CD14-positive monocyte (primary cell): ENCODE data around the gene MAP3K6. TPM values are rescaled to one million over a fixed set of nuclear protein-coding genes. Genes with fewer than 3 reads are reported as not detected.

Experiments used
- DNase-seq, 3 donors: peaks; one replicate each; pipeline ENCODE4 v3.0.0-alpha.2; 2011 to 2022
- H2AFZ ChIP-seq: 2 replicates; pipeline ENCODE4 v1.6.0; 2012; ENCODE audit warnings: mild to moderate bottlenecking, low read depth, low read length, inconsistent platforms; ENCODE audit not compliant: insufficient read depth, poor library complexity, severe bottlenecking
- H3K27ac ChIP-seq, 2 donors: 1 replicate in 1 of 2; 2 replicates in 1 of 2; pipeline ENCODE4 v1.5.1; 2012 to 2013; ENCODE audit warnings: low read length in 2 of 2, control low read depth in 1 of 2, inconsistent platforms in 1 of 2, low read depth in 1 of 2, mild to moderate bottlenecking in 1 of 2
- H3K27me3 ChIP-seq, 2 donors: one replicate each; pipeline versions ENCODE4 v1.6.0 to v1.6.1; 2011 to 2013; ENCODE audit warnings: low read length in 2 of 2; ENCODE audit not compliant: control insufficient read depth in 2 of 2, insufficient read depth in 2 of 2
- H3K36me3 ChIP-seq, 2 donors: replicated peaks in 1 of 2; 1 replicate in 1 of 2; 2 replicates in 1 of 2; pipeline versions ENCODE4 v1.5.1 to v1.6.1; 2012 to 2013; ENCODE audit warnings: low read length in 2 of 2, control low read depth in 1 of 2, inconsistent platforms in 1 of 2, mild to moderate bottlenecking in 1 of 2; ENCODE audit not compliant: insufficient read depth in 2 of 2, control insufficient read depth in 1 of 2
- H3K4me1 ChIP-seq, 2 donors: 1 replicate in 1 of 2; 2 replicates in 1 of 2; pipeline versions ENCODE4 v1.5.1 to v1.6.1; 2012 to 2013; ENCODE audit warnings: low read length in 2 of 2, control low read depth in 1 of 2, inconsistent platforms in 1 of 2, mild to moderate bottlenecking in 1 of 2, moderate library complexity in 1 of 2; ENCODE audit not compliant: insufficient read depth in 2 of 2, control insufficient read depth in 1 of 2
- H3K4me2 ChIP-seq: replicated peaks from 2 replicates; pipeline ENCODE3; 2012; ENCODE audit warnings: low read length, moderate library complexity, mild to moderate bottlenecking; ENCODE audit not compliant: poor library complexity, severe bottlenecking; ENCODE audit errors: extremely low read depth
- H3K4me3 ChIP-seq, 3 experiments: fragments of 200-600 bp in 1 of 3; sonication (generic) in 1 of 3; replicated peaks in 1 of 3; 1 replicate in 2 of 3; 2 replicates in 1 of 3; pipeline ENCODE4 v1.5.1; 2011 to 2013; ENCODE audit warnings: low read length in 3 of 3, mild to moderate bottlenecking in 3 of 3, control low read depth in 2 of 3, low read depth in 2 of 3, inconsistent platforms in 1 of 3, moderate library complexity in 1 of 3
- H3K79me2 ChIP-seq: 2 replicates; pipeline ENCODE4 v1.6.0; 2012; ENCODE audit warnings: mild to moderate bottlenecking, control low read depth, inconsistent platforms, low read length, moderate library complexity; ENCODE audit not compliant: insufficient read depth
- H3K9ac ChIP-seq: 2 replicates; pipeline ENCODE4 v1.6.0; 2017; ENCODE audit warnings: low read length, mild to moderate bottlenecking; ENCODE audit not compliant: insufficient read depth, poor library complexity, severe bottlenecking
- H3K9me3 ChIP-seq, 2 donors: replicated peaks in 1 of 2; 1 replicate in 1 of 2; 2 replicates in 1 of 2; pipeline versions ENCODE4 v1.5.1 to v1.6.1; 2012 to 2013; ENCODE audit warnings: low read length in 2 of 2, control low read depth in 1 of 2; ENCODE audit not compliant: control insufficient read depth in 1 of 2, insufficient read depth in 1 of 2
- H4K20me1 ChIP-seq: 2 replicates; pipeline ENCODE4 v1.6.0; 2012; ENCODE audit warnings: mild to moderate bottlenecking, low read length, control low read depth, moderate library complexity; ENCODE audit not compliant: insufficient read depth
- H3K27ac Mint-ChIP-seq, 7 donors: one replicate each; pipeline ENCODE4 v1.8.0; 2020; ENCODE audit warnings: mild to moderate bottlenecking in 7 of 7, mixed read lengths in 7 of 7, moderate library complexity in 6 of 7, inconsistent platforms in 2 of 7
- H3K27me3 Mint-ChIP-seq, 3 donors: one replicate each; pipeline ENCODE4 v1.8.0; 2021 to 2022; ENCODE audit warnings: low read depth in 3 of 3, mild to moderate bottlenecking in 3 of 3, mixed read lengths in 3 of 3, moderate library complexity in 3 of 3, inconsistent platforms in 1 of 3
- H3K36me3 Mint-ChIP-seq, 2 donors: one replicate each; pipeline ENCODE4 v1.8.0; 2020; ENCODE audit warnings: mixed read lengths in 2 of 2, inconsistent platforms in 1 of 2, mild to moderate bottlenecking in 1 of 2
- H3K4me1 Mint-ChIP-seq: one replicate; pipeline ENCODE4 v1.8.0; 2020; ENCODE audit warnings: mild to moderate bottlenecking, mixed read lengths
- H3K4me3 Mint-ChIP-seq, 2 donors: one replicate each; pipeline ENCODE4 v1.8.0; 2020; ENCODE audit warnings: mild to moderate bottlenecking in 2 of 2, mixed read lengths in 2 of 2, moderate library complexity in 1 of 2
- H3K9me3 Mint-ChIP-seq, 7 donors: one replicate each; pipeline ENCODE4 v1.8.0; 2020 to 2022; ENCODE audit warnings: mixed read lengths in 7 of 7, mild to moderate bottlenecking in 6 of 7, moderate library complexity in 6 of 7, inconsistent platforms in 2 of 7
- CTCF ChIP-seq: fragments of 200-600 bp; IDR thresholded peaks from one replicate; pipeline ENCODE4 v1.8.0; 2022; ENCODE audit warnings: antibody characterized with exemption, mild to moderate bottlenecking
- WGBS: methylation state at CpG from one replicate; pipeline ENCODE4 v1.1.5; 2013; ENCODE audit warnings: missing lambda C conversion rate; ENCODE audit not compliant: insufficient coverage; 5-methylcytosine and 5-hydroxymethylcytosine counted together
- intact Hi-C, 2 donors: fragments of 100-400 bp; cut with micrococcal nuclease; formaldehyde crosslinking; loops; one replicate each; pipeline versions ENCODE4 v1.15.0 to v1.15.1; 2023
- polyA plus RNA-seq, 3 donors: library from polyadenylated mRNA; depleted of rRNA in 1 of 3; unstranded in 2 of 3; stranded (reverse) in 1 of 3; fragments of 300-500 nt in 2 of 3; fragments of >200 nt in 1 of 3; fragmentation: Illumina TruSeq in 2 of 3; gene quantifications; 1 replicate in 2 of 3; 2 replicates in 1 of 3; pipeline ENCODE4 v1.2.3, GENCODE V29; 2012 to 2021

Gene MAP3K6
- polyA plus RNA-seq, 3 donors, result 3.2 to 14.8 (median 6.7) TPM

GRCh38 chr1:27392778-27393635 is 26.2 kb upstream of the MAP3K6 start:
- 15% methylated on average over 18 of the region's 30 CpGs for WGBS
- H3K27me3 Mint-ChIP-seq, result peaks cover 20 to 23% (median 22%) of the 10 kb centered on the region in 3 donors
- Histone ChIP-seq H3K79me2 (no peaks in the 10 kb centered on the region), H3K27me3 (peaks cover 0 to 19% of the 10 kb centered on the region in 2 donors), H3K36me3 (no peaks in the 10 kb centered on the region), H3K27ac (no peak overlapping the region), H3K4me3 (peak overlapping the region in 2 of 3 experiments; percentile 2 to 62), H2AFZ (peak overlapping the region; percentile 69), H3K9ac (peak overlapping the region; percentile 45), H3K4me2 (peak overlapping the region; percentile 72), H3K4me1 (peaks cover 16 to 18% of the 10 kb centered on the region in 2 donors), H3K9me3 (no peaks in the 10 kb centered on the region), H4K20me1 (no peaks in the 10 kb centered on the region)
- H3K27ac Mint-ChIP-seq, result peak overlapping the region in 6 of 7 donors; percentile 15 to 90 (median 81)
- peaks cover 16% of the 10 kb centered on the region for H3K4me1 Mint-ChIP-seq
- H3K36me3 Mint-ChIP-seq, result no peaks in the 10 kb centered on the region
- H3K4me3 Mint-ChIP-seq, result peak overlapping the region; percentile 72 to 81
- DNase-seq, result no peak
- no peak for TF ChIP-seq CTCF
- H3K9me3 Mint-ChIP-seq, result peaks cover 0 to 5% (median 0%) of the 10 kb centered on the region in 7 donors
- intact Hi-C loops, result loop anchor here in 1 of 2 donors (2.0 to 10.0 kb wide), 2 partner anchors 24 to 288 kb away; no protein-coding TSS in a partner anchor

DNA sequence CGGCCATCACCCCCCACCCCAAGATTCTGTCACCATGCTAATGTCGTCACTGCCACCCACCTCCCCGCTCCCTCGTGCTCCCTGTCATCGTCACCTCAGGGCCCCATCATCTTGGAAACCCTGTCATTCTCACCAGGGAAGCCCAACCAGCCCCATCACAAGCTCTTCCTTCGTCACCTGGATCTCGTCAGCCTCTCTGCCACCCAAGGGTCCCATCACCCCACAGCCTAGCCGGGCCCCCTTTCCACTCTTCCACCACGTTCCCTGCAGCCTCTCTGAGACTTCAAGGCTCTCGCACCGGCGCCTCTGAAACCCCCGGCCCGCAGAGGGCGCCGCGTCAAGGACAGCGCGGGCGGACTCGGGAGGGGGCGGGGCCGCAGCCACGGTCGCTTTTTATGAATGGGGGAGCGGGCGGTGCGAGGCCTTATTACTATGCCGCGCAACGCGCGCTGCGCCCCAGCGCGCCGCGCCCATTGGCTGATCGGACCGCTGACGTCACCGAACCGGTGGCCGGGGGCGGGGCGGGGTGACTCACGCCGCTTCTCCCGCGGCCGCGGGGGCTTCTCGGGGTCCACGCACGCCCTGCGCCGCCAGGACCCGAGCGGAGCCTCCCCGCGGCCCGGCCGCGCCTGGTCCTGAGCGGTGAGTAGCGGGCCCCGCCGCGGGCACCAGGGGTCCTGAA is 25.5 kb upstream of the MAP3K6 start, which contains the start of gene GPR3:
Gene GPR3, plus strand, starts transcription at position 527 of the 682 bp plus-strand sequence. CDS start 1,177 bp downstream, outside the sequence.
- Histone ChIP-seq H3K4me2 (peak within 1 kb of the TSS; percentile 72), H3K4me1 (peaks cover 16 to 18% of the 10 kb centered on the region in 2 donors), H3K9me3 (no peaks in the 10 kb centered on the region), H3K4me3 (peak within 1 kb of the TSS in 2 of 3 experiments; percentile 2 to 62), H2AFZ (peak within 1 kb of the TSS; percentile 69), H4K20me1 (no peaks in the 10 kb centered on the region), H3K79me2 (no peaks in the 10 kb centered on the region), H3K27me3 (peaks cover 0 to 19% of the 10 kb centered on the region in 2 donors), H3K36me3 (no peaks in the 10 kb centered on the region), H3K9ac (peak within 1 kb of the TSS; percentile 45), H3K27ac (no peak within 1 kb of the TSS)
- DNase-seq, result peak; percentile 91 to 94 (median 94)
- Mint-ChIP-seq H3K4me3 (peak within 1 kb of the TSS; percentile 81 to 90), H3K27ac (peak within 1 kb of the TSS; percentile 65 to 91 (median 87)), H3K4me1 (peaks cover 16% of the 10 kb centered on the region), H3K36me3 (no peaks in the 10 kb centered on the region), H3K9me3 (peaks cover 0 to 5% (median 0%) of the 10 kb centered on the region in 7 donors), H3K27me3 (peaks cover 20 to 24% (median 22%) of the 10 kb centered on the region in 3 donors)
- WGBS, result 1% methylated on average over 69 of the region's 69 CpGs
- intact Hi-C loops, result loop anchor here in 1 of 2 donors (2.0 to 10.0 kb wide), 2 partner anchors 23 to 287 kb away; no protein-coding TSS in a partner anchor
- peak; percentile 46 for TF ChIP-seq CTCF
